ENCODE data around the gene SEC14L6. TPM values are rescaled to one million over a fixed set of nuclear protein-coding genes. Genes with fewer than 3 reads are reported as not detected.

SEC14L6 gene
- total RNA-seq, 1 experiment from 2014 or later, result not detected

GRCh38 chr22:30537083-30537731 is 9.3 kb downstream of the SEC14L6 start:
- no peak overlapping the region for H3K27ac Mint-ChIP-seq (ENCODE audit: low read depth, unreplicated experiment)
- no peak overlapping the region for H3K4me3 Mint-ChIP-seq (ENCODE audit: unreplicated experiment)
- no peak for TF ChIP-seq CTCF (IDR thresholded peaks at IDR 0.05; ENCODE audit: unreplicated experiment)
- DNase-seq (ENCODE audit: unreplicated experiment), result no peak
- ChIA-PET POLR2A (no interaction called here), CTCF (no interaction called here)
- BruUV-seq (replicated peaks), result no TSS peak
- intact Hi-C loops (cut with micrococcal nuclease), result no loop called here
- no peaks in the 10 kb centered on the region for H3K4me1 Mint-ChIP-seq (ENCODE audit: insufficient read depth, unreplicated experiment)
- no peaks in the 10 kb centered on the region for H3K9me3 Mint-ChIP-seq (ENCODE audit: unreplicated experiment)
- no peaks in the 10 kb centered on the region for H3K36me3 Mint-ChIP-seq (ENCODE audit: insufficient read depth, unreplicated experiment)
- no peaks in the 10 kb centered on the region for H3K27me3 Mint-ChIP-seq (ENCODE audit: insufficient read depth, unreplicated experiment)

- intact Hi-C loops (cut with micrococcal nuclease), result no loop called here
- ChIA-PET CTCF (interaction anchor here (0.7 kb wide), 1 partner anchor 36 kb away, joined by 3 read pairs; no protein-coding TSS in a partner anchor), POLR2A (no interaction called here)
- Mint-ChIP-seq H3K27me3 (ENCODE audit: insufficient read depth, unreplicated experiment) (no peaks in the 10 kb centered on the region), H3K27ac (ENCODE audit: low read depth, unreplicated experiment) (no peak overlapping the region), H3K4me1 (ENCODE audit: insufficient read depth, unreplicated experiment) (no peaks in the 10 kb centered on the region), H3K4me3 (ENCODE audit: unreplicated experiment) (no peak overlapping the region), H3K36me3 (ENCODE audit: insufficient read depth, unreplicated experiment) (no peaks in the 10 kb centered on the region), H3K9me3 (ENCODE audit: unreplicated experiment) (no peaks in the 10 kb centered on the region)
- no TSS peak for BruUV-seq (replicated peaks)
- no peak for TF ChIP-seq CTCF (IDR thresholded peaks at IDR 0.05; ENCODE audit: unreplicated experiment)
- DNase-seq (ENCODE audit: unreplicated experiment), result no peak
Observed at GRCh38 chr22:30535182-30535581, 11.4 kb downstream of the SEC14L6 start.

- H3K4me1 Mint-ChIP-seq (ENCODE audit: insufficient read depth, unreplicated experiment), result no peaks in the 10 kb centered on the region
- TF ChIP-seq CTCF (IDR thresholded peaks at IDR 0.05; ENCODE audit: unreplicated experiment), result no peak
- ChIA-PET POLR2A (no interaction called here), CTCF (interaction anchor here (0.6 kb wide), 2 partner anchors 47 to 141 kb away, joined by 3 read pairs; no protein-coding TSS in a partner anchor)
- H3K9me3 Mint-ChIP-seq (ENCODE audit: unreplicated experiment), result no peaks in the 10 kb centered on the region
- no peak overlapping the region for H3K4me3 Mint-ChIP-seq (ENCODE audit: unreplicated experiment)
- intact Hi-C loops (cut with micrococcal nuclease), result no loop called here
- no peak overlapping the region for H3K27ac Mint-ChIP-seq (ENCODE audit: low read depth, unreplicated experiment)
- BruUV-seq (replicated peaks), result no TSS peak
- no peak for DNase-seq (ENCODE audit: unreplicated experiment)
- H3K36me3 Mint-ChIP-seq (ENCODE audit: insufficient read depth, unreplicated experiment), result no peaks in the 10 kb centered on the region
- H3K27me3 Mint-ChIP-seq (ENCODE audit: insufficient read depth, unreplicated experiment), result no peaks in the 10 kb centered on the region
Observed at GRCh38 chr22:30531651-30532608, 14.6 kb downstream of the SEC14L6 start.

- intact Hi-C loops (cut with micrococcal nuclease), result no loop called here
- no peak overlapping the region for H3K27ac Mint-ChIP-seq (ENCODE audit: low read depth, unreplicated experiment)
- no peaks in the 10 kb centered on the region for H3K36me3 Mint-ChIP-seq (ENCODE audit: insufficient read depth, unreplicated experiment)
- TF ChIP-seq CTCF (IDR thresholded peaks at IDR 0.05; ENCODE audit: unreplicated experiment), result no peak
- DNase-seq (ENCODE audit: unreplicated experiment), result no peak
- no peak overlapping the region for H3K4me3 Mint-ChIP-seq (ENCODE audit: unreplicated experiment)
- H3K9me3 Mint-ChIP-seq (ENCODE audit: unreplicated experiment), result no peaks in the 10 kb centered on the region
- CTCF ChIA-PET, result no interaction called here
- no peaks in the 10 kb centered on the region for H3K4me1 Mint-ChIP-seq (ENCODE audit: insufficient read depth, unreplicated experiment)
- POLR2A ChIA-PET, result no interaction called here
- BruUV-seq (replicated peaks), result no TSS peak
- peaks cover 18% of the 10 kb centered on the region for H3K27me3 Mint-ChIP-seq (ENCODE audit: insufficient read depth, unreplicated experiment)
Observed at GRCh38 chr22:30526656-30527055, 19.9 kb downstream of the SEC14L6 start.
